ENCODE data around the gene FGGY.

GRCh38 chr1:59695252-59695651, 398.4 kb downstream of the FGGY start:
- no peak for TF ChIP-seq EGR1 (IDR thresholded peaks at IDR 0.05; ENCODE audit: low read depth in 2 of 2)
- no peak for TF ChIP-seq RAD21 (IDR thresholded peaks at IDR 0.05)
- no peak for TF ChIP-seq ATF3 (IDR thresholded peaks at IDR 0.05)
- no peak for TF ChIP-seq CTCF (IDR thresholded peaks at IDR 0.05; ENCODE audit: low read depth, low read length, missing input control)
- no peak for TF ChIP-seq ZBTB33 (IDR thresholded peaks at IDR 0.05)
- TF ChIP-seq JUND (IDR thresholded peaks at IDR 0.05): no peak
- TF ChIP-seq GABPA (IDR thresholded peaks at IDR 0.05 in 1 of 2, conservative IDR thresholded peaks at IDR 0.05 in 1 of 2): no peak
- no peak for TF ChIP-seq TAF1 (conservative IDR thresholded peaks at IDR 0.05)
- no peak for TF ChIP-seq HNF4G (IDR thresholded peaks at IDR 0.05)
- TF ChIP-seq REST (IDR thresholded peaks at IDR 0.05): no peak

Measured in liver (tissue), 3 donors.